Parathyroid adenoma (tissue), 2 donors: ENCODE measurements around the gene CASP14.

Experiments
- H2AFZ ChIP-seq: fragments of 300-600 bp; sonication (generic); one replicate; pipeline ENCODE4 v1.7.0; 2017; ENCODE audit warnings: antibody characterized with exemption, mild to moderate bottlenecking
- H3K27ac ChIP-seq: fragments of 300-600 bp; sonication (generic); one replicate; pipeline ENCODE4 v1.7.0; 2017
- H3K27me3 ChIP-seq: fragments of 300-600 bp; sonication (generic); one replicate; pipeline ENCODE4 v1.7.0; 2017; ENCODE audit warnings: low read length; ENCODE audit not compliant: control insufficient read depth, insufficient read depth
- H3K36me3 ChIP-seq: fragments of 300-600 bp; sonication (generic); one replicate; pipeline ENCODE4 v1.7.0; 2017; ENCODE audit warnings: low read length; ENCODE audit not compliant: control insufficient read depth, insufficient read depth
- H3K4me1 ChIP-seq: fragments of 300-600 bp; sonication (generic); one replicate; pipeline ENCODE4 v1.7.0; 2017; ENCODE audit warnings: control low read depth
- H3K4me2 ChIP-seq: fragments of 300-600 bp; sonication (generic); one replicate; pipeline ENCODE4 v1.7.0; 2017; ENCODE audit warnings: low read length
- H3K4me3 ChIP-seq: fragments of 300-600 bp; sonication (generic); one replicate; pipeline ENCODE4 v1.7.0; 2017; ENCODE audit warnings: low read depth, low read length
- H3K79me2 ChIP-seq: fragments of 300-600 bp; sonication (generic); one replicate; pipeline ENCODE4 v1.7.0; 2017; ENCODE audit warnings: control low read depth
- H3K9ac ChIP-seq: fragments of 300-600 bp; sonication (generic); one replicate; pipeline ENCODE4 v1.7.0; 2017; ENCODE audit warnings: mild to moderate bottlenecking
- H3K9me3 ChIP-seq: fragments of 300-600 bp; sonication (generic); one replicate; pipeline ENCODE4 v1.7.0; 2017; ENCODE audit warnings: low read length; ENCODE audit not compliant: control insufficient read depth
- TF ChIP-seq, protein P1 (sequence below): fragments of 300-600 bp; sonication (generic); IDR thresholded peaks from one replicate; pipeline ENCODE4 v1.7.0; 2017; ENCODE audit warnings: antibody characterized with exemption, mild to moderate bottlenecking
- donor health status: primary hyperparathyroidism.

CASP14 gene, protein sequence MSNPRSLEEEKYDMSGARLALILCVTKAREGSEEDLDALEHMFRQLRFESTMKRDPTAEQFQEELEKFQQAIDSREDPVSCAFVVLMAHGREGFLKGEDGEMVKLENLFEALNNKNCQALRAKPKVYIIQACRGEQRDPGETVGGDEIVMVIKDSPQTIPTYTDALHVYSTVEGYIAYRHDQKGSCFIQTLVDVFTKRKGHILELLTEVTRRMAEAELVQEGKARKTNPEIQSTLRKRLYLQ

DNA sequence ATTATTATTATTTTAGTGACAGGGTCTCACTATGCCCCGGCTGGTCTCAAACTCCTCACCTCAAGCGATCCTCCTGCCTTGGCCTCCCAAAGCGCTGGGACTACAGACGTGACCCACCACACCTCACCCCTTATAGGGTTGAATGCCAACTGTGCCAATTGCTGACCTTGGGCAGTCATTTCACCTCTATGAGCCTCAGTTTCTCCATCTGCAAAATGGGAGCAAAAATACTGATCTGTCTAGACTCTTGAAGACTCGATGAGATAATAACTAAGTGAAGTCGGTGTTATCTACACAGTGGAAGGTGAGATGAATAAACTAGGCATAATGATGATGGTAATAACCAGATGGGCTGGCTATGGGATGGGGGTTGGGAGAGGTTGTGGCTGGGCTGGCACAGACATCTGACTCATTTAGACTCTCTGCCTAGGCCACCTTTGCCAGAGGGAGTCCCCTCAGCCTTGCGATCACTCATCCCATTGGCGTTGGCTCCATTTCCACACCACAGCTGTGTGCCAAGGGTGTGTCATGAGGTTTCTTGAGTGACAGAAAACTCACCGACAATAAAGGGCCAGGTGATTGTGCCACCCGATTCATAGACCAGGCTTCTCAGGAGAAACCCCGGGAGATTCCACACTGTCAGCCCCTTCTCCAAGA lies at the start of gene CASP14:
Gene CASP14 (plus strand): TSS at position 596 of the 657 bp plus-strand sequence. CDS start 2,772 bp downstream, outside the sequence.
- H3K36me3 ChIP-seq, result no peaks in the 10 kb centered on the region
- no peaks in the 10 kb centered on the region for H3K79me2 ChIP-seq
- peak within 1 kb of the TSS; percentile 78 for H2AFZ ChIP-seq
- no peak within 1 kb of the TSS for H3K4me3 ChIP-seq
- TF ChIP-seq, protein P1, sequence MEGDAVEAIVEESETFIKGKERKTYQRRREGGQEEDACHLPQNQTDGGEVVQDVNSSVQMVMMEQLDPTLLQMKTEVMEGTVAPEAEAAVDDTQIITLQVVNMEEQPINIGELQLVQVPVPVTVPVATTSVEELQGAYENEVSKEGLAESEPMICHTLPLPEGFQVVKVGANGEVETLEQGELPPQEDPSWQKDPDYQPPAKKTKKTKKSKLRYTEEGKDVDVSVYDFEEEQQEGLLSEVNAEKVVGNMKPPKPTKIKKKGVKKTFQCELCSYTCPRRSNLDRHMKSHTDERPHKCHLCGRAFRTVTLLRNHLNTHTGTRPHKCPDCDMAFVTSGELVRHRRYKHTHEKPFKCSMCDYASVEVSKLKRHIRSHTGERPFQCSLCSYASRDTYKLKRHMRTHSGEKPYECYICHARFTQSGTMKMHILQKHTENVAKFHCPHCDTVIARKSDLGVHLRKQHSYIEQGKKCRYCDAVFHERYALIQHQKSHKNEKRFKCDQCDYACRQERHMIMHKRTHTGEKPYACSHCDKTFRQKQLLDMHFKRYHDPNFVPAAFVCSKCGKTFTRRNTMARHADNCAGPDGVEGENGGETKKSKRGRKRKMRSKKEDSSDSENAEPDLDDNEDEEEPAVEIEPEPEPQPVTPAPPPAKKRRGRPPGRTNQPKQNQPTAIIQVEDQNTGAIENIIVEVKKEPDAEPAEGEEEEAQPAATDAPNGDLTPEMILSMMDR, result no peak
- H3K4me1 ChIP-seq, result peaks cover 36% of the 10 kb centered on the region
- peak within 1 kb of the TSS; percentile 39 for H3K4me2 ChIP-seq
- H3K27me3 ChIP-seq, result no peaks in the 10 kb centered on the region
- H3K9ac ChIP-seq, result no peak within 1 kb of the TSS
- peak within 1 kb of the TSS; percentile 96 for H3K27ac ChIP-seq
- H3K9me3 ChIP-seq, result no peaks in the 10 kb centered on the region

DNA sequence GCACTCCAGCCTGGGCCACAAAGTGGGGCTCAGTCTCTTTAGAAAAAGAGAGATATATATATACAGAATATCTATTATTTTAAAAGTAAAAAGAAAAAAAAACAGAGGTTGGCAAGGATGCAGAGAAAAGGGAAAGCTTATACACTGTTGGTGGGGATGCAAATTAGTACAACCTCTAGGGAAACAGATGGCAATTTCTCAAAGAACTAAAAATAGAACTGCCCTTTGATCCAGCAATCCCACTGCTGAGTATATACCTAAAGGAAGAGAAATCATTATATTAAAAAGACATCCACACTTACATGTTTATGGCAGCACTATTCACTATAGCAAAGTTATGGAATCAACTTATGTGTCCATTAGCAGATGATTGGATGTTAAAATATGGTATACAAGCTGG lies 41.0 kb upstream of the CASP14 start:
- H3K4me2 ChIP-seq, result no peak overlapping the region
- no peaks in the 10 kb centered on the region for H3K36me3 ChIP-seq
- H3K27ac ChIP-seq, result no peak overlapping the region
- H3K9me3 ChIP-seq, result no peaks in the 10 kb centered on the region
- TF ChIP-seq, protein P1, result no peak
- peaks cover 5% of the 10 kb centered on the region for H3K4me1 ChIP-seq
- H3K79me2 ChIP-seq, result no peaks in the 10 kb centered on the region
- no peaks in the 10 kb centered on the region for H3K27me3 ChIP-seq
- no peak overlapping the region for H3K4me3 ChIP-seq
- H2AFZ ChIP-seq, result no peak overlapping the region
- H3K9ac ChIP-seq, result no peak overlapping the region

DNA sequence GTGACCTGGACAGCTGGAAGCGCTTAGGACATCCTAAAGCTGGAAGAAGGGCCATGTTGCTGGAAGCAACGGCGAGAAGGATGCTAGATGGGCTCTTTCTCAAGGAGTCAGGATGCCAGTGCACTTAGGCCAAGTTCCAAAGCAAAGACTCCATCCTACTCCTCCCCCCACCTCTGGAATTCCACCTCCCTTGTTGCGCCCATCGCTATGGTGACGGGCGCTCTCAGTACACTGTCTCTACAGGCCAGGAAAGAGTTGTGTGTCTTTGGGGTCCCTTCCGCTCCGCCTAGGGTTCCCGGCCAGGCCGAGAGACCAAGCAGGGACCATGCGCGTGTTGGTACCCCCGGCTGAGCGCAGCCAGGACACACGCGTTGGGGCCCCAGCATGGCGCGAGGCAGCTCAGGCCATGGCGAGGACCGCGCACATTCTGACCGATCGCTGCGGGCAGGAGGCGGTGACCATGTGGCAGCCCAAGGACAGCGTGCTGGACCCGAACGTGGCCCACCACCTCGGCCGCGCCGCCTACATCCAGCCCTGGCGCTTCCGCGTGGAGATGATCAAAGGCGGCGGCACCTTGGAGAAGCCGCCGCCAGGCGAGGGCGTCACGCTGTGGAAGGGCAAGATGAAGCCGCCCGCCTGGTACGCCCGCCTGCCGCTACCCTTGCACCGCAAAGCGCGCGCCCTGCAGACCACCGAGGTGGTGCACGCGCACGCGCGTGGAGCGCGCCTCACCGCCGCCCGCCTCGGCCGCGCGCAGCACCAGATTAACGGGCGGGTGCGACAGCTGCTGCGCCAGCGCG lies 38.6 kb upstream of the CASP14 start:
- Histone ChIP-seq H3K9ac (no peak overlapping the region), H3K4me2 (no peak overlapping the region), H3K79me2 (no peaks in the 10 kb centered on the region), H3K9me3 (no peaks in the 10 kb centered on the region), H3K4me1 (peaks cover 5% of the 10 kb centered on the region), H3K36me3 (no peaks in the 10 kb centered on the region), H3K4me3 (no peak overlapping the region), H3K27me3 (no peaks in the 10 kb centered on the region), H3K27ac (no peak overlapping the region), H2AFZ (peak overlapping the region; percentile 83)
- TF ChIP-seq, protein P1, result peak; percentile 26

DNA sequence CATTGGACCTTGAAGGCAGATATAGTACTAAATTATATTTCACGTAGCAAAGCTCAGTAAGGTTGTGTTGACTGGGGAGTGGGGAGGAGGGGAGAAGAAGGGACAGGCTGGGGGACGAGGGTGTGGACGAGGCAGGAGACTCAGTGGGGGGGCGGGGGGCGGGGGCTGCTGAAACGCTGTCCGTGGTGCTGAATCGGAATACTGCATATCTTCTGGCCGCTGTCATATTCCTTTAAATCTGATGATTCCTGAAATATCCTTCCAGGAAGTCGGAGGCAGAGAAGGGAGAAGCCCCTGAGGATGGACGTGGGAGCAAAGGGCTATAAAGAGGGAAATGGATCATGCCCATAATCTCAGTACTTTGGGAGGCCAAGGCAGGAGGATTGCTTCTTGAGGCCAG lies 34.7 kb upstream of the CASP14 start:
- Histone ChIP-seq H3K4me1 (peaks cover 18% of the 10 kb centered on the region), H3K9me3 (no peaks in the 10 kb centered on the region), H3K27me3 (no peaks in the 10 kb centered on the region), H3K9ac (no peak overlapping the region), H2AFZ (no peak overlapping the region), H3K36me3 (no peaks in the 10 kb centered on the region), H3K4me2 (no peak overlapping the region), H3K4me3 (no peak overlapping the region), H3K27ac (no peak overlapping the region), H3K79me2 (no peaks in the 10 kb centered on the region)
- TF ChIP-seq, protein P1, result no peak
